HG03139 (cell line): ENCODE measurements around the gene MICAL3.

Source experiments
- ATAC-seq: cut with Tn5 transposase; IDR thresholded peaks from one replicate; pipeline ENCODE4 v1.9.1; 2021; ENCODE audit not compliant: unreplicated experiment

The MICAL3 gene

DNA sequence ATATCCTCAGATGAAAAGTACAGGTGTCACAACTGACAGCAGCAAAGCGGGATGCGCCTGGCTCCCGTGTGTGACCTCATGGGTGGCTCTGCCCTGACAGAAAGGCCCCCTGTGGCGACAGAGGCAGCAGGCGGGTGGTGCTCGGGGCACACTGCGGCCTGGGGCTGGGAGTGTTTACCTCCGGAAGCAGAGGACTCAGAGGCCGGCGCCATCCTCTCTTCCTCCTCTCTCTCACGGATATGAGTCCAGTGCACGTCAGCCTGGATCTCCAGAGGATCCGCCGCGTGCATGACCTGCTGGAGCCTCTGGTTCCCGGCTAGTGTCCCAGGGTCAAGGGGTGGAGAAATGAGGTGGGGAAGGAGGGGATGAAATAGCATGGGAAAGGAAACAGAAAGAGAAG lies 196.9 kb downstream of the MICAL3 start:
- no peak for ATAC-seq

GRCh38 chr22:17825876-17826550 lies 198.3 kb downstream of the MICAL3 start:
- no peak for ATAC-seq

- no peak for ATAC-seq
Measured at GRCh38 chr22:17824457-17824856, 199.9 kb downstream of the MICAL3 start.

GRCh38 chr22:17823964-17824363 lies 200.4 kb downstream of the MICAL3 start:
- ATAC-seq = no peak

- ATAC-seq = no peak
Measured at GRCh38 chr22:17823226-17823625, 201.1 kb downstream of the MICAL3 start.

- ATAC-seq = no peak
Measured at GRCh38 chr22:17822087-17822486, 202.3 kb downstream of the MICAL3 start.

GRCh38 chr22:17820879-17821439 lies 203.4 kb downstream of the MICAL3 start:
- no peak for ATAC-seq

- ATAC-seq = no peak
Measured at GRCh38 chr22:17818649-17819048, 205.7 kb downstream of the MICAL3 start.

DNA sequence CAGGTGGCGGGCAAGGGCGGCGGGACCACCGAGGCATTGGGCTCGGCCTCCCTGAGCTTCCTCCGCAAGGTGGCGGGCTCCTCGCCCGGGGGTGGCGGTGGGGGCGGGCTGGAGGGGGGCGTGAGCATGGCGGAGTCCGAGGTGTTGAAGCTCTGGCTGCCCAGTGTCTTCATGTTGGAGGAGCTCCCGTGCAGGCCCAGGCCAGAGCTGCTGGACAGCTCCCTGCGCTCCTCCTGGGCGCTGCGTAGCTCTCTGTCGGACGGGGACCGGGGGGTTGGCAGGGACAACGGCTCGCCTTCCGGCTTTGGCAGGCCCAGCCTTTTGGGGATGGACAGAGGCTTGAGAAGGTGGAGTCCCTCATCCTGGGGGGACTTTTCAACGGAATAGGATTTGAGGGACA lies 206.2 kb downstream of the MICAL3 start:
- no peak for ATAC-seq

DNA sequence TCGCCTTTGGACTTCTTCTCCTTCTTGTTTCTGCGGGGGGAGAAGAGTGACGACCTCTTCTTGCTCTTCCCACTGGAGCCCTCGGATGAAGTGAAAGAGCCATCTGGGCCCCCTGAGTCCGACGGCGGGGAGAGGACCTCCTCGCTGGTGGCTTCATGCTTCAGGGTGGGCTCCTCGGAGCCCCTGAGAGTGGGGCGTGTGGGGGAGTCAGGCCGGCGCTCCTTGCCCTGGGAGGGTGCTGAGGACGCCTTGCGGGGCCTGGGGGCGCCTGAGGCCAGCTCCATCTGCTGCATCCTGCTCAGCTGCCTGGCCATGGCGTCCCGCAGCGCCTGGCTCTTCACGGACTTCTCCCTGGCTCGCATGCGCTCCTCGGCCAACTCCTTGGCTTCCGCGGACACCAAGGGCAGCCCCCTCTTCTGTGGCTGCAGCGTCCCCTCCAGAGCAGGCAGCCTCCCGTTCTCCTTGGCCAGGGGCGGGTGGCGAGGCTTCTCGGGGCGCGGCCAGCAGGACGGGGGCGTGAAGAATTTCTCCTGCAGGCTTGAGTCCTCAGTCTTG lies 206.8 kb downstream of the MICAL3 start:
- no peak for ATAC-seq

- ATAC-seq = no peak
Measured at GRCh38 chr22:17817079-17817478, 207.3 kb downstream of the MICAL3 start.

GRCh38 chr22:17816649-17817048 lies 207.7 kb downstream of the MICAL3 start:
- no peak for ATAC-seq

DNA sequence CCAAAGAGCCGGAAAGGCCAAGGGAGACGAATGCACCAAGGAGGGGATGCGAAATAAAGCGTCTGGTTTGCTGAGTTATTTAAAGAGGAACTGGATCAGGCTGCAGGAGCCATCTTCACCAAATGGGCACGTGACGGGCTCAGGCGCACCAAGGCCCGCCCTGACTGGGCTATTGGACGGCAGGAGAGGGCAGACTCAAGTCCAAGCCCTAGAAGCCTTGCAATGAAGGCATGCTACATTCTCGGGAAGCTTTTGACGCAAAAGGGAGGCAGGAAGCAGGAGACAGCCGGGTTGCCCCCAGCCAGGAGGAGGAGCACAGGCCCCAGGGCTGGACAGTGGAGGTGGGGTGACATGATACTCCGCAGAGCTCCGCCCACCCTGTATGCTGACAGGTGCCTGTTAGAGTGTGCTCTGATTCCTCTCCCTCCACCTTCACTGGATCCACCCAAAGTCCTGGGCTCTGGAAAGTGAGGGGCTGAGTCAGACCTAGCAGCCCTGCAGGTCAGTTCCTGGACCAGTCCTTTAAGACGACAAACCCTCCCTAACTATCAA lies 208.6 kb downstream of the MICAL3 start:
- ATAC-seq = no peak

DNA sequence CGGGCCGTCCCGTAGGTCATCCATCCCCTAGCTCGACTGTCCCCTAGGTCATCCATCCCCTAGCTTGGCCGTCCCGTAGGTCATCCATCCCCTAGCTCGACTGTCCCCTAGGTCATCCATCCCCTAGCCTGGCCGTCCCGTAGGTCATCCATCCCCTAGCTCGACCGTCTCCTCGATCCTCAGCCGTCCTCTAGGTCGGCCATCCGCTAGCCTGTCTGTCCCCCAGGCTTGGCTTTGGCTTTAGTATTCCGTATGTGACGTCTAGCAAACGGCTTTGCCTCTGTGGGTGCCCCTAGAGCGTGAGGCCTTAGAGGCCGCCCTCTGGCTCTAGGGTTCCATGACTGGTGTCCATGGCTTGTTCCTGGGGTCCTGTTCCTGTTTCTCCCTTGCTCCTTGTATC lies 209.5 kb downstream of the MICAL3 start:
- no peak for ATAC-seq

DNA sequence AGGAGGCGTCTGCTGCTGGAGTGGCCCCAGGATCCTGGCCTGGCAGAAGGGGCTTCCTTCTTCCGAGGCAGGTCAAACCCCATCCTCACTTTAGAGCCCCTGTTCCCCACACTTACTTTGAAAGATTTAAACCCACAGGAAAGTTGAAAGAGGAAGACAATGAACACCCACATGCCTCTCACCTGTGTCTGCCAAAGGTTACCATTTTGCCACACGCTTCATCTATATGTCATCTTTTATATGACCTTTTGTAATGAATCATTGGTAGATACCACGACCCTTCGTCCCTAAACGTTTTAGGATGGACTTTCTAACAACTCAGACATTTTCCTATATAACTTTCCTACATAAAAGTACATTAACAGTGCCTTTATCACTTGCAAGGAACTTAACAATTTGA lies 210.3 kb downstream of the MICAL3 start:
- ATAC-seq = no peak

DNA sequence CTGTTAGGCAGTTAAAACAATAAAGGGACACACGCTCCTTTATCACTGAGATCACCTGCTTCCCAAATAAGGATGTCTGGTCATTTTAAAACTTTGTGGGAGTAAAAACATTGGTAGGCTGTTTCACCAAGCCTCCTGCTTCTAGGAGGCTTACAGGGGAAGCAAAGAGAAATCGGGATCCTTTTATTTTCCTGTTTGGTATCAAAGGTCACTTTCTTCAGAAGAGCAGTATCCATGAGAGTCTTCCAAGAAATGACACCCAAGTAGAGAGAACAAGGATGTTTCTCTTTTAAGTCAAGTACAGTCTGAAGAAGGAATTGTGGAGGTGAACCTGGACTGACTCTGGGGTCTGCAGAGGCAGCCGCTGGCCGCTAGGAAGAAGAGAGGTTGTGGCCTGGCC lies 213.2 kb downstream of the MICAL3 start:
- ATAC-seq = no peak

DNA sequence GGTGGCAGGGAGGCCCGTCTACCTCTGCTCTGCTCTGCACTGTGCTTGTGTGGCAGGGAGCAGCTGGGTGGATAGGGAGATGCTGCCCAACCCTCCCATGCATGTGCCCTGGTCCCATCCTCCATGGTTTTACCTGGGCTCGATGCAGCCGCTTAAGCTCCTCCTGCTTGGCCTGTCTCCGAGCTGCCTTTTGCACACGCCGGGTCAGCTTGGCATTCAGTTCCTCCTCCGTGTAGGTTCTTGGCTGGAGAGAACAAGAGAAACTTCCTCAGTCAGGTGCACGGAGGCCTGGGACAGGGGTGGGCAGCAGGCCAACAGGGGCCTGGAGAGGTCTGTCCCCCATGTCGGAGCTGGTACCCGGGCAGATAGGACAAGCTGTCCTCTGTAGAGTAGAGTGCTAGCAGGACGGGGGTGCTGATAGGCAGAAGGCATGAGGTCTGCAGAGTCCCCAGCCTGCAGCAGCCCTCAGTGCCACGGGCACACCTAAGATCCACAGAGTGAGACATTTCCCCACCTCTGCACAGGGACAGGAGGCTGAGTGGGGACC lies 213.7 kb downstream of the MICAL3 start:
- ATAC-seq = no peak

DNA sequence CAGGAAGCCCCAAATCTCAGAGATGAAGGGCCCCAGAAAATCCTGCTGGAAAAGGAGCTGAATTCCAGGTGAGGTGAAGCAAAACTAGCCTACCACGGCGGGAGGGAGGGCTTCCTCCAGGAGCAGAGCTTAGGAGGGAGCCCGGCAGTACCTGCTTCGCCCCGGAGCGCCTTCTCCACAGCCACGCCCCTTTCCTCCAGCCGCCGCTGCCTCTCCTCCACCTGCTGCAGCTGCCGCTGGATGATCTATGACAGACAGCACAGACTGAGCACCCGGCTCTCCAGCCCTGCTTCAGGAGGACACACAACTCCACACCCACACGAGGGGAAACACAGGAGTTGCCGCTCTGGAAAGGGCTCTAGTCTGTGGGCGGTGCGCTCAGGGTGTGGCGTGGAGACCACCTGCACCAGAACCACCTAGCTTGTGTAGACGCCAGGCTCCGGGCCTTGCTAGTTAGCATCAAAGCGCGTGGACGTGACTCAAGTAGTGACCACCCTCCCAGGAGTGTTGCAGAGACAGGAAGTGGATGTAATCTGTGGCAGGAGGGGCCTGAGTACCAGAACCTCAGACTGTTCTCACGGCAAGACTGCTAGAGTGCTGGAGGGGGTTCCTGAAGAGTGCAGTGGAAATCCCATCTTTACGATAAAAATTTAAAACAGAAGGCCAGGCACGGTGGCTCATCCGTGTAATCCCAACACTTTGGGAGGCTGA lies 215.5 kb downstream of the MICAL3 start:
- ATAC-seq = no peak

GRCh38 chr22:17807578-17808410 lies 216.6 kb downstream of the MICAL3 start:
- ATAC-seq = no peak

GRCh38 chr22:17807086-17807485 lies 217.3 kb downstream of the MICAL3 start:
- no peak for ATAC-seq

- ATAC-seq = no peak
Measured at GRCh38 chr22:17806437-17806836, 217.9 kb downstream of the MICAL3 start.
